Activated naive CD8-positive, alpha-beta T cell treated with anti-CD3 and anti-CD28 coated beads, Interleukin-2, amount 50 U/mL, for 16 hours (primary cell): ENCODE results near the gene WDR54.
"Not testable (repeated sequence)": the region's sequence is repeated elsewhere in the genome, so short reads cannot be mapped to it uniquely, and the experiment has no call there.

Experiments used
- DNase-seq: peaks from one replicate; pipeline ENCODE4 v3.0.0-alpha.2; 2020; ENCODE audit warnings: low read depth, low spot score

The WDR54 gene

DNA sequence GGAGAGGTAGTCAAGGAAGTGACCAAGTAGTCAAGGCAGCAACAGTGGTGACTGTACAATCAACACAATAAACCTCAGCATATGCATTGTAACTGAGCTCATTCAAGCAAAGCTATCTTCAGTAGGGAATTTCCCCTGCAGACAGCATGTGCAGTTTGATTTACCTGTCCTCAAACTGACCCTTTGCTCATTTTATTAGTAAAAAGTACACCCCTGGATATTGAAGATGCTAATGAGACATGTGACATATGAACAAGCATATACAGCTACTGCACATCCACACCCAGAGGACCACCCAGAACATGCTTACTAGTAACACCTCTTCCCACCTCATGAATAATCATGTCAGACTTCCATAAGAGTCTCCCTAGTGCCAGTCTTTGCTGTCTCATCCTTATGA is 15.5 kb upstream of the WDR54 start:
- DNase-seq: no peak

- no peak for DNase-seq
Observed at GRCh38 chr2:74407682-74408081, 13.8 kb upstream of the WDR54 start.

- DNase-seq: no peak
Observed at GRCh38 chr2:74413001-74413698, 8.4 kb upstream of the WDR54 start.

GRCh38 chr2:74414441-74414840 is 7.1 kb upstream of the WDR54 start:
- no peak for DNase-seq

DNA sequence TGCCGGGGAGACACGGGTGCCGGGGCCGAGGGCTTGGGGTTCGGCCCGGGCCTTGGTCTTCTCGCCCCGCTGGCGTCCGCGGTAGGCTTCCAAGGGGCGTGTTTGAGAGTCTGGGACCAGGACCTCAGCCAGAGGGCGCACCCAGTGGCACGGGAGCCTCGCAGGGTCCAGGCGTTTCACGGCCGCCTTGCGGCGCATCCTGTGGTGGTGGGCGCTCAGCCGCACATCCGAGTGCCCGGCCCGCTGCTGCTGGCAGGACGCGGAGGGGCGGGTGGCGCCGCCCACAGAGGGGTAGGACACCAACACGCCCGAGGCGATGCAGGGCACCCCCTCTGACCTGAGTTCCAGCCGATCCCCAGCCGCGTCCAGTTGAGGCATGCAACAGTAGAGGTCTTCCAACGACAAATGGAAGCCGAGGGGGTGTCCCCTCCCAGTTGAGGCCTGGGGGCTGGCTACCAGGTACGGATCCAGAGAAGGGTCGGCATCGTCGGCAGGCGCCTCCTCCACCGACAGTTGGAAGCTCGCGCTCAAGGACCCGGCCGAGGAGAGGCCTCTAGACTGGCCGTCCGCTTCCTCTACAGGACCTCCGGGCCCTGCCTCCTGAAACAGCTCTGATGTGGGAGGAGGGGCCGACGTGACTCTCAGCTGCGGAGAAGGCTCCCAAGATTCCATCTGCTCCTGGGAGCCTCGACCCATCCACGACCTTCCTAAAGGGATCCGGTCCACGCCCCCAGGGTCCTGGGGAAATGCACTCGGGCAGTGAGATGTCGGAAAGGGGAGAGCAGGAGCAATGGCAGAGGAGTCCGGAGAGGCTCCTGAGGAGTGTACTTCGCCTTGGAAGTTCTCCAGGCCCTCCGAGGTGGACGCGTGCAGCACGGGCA is 6.4 kb upstream of the WDR54 start:
- no peak for DNase-seq

DNA sequence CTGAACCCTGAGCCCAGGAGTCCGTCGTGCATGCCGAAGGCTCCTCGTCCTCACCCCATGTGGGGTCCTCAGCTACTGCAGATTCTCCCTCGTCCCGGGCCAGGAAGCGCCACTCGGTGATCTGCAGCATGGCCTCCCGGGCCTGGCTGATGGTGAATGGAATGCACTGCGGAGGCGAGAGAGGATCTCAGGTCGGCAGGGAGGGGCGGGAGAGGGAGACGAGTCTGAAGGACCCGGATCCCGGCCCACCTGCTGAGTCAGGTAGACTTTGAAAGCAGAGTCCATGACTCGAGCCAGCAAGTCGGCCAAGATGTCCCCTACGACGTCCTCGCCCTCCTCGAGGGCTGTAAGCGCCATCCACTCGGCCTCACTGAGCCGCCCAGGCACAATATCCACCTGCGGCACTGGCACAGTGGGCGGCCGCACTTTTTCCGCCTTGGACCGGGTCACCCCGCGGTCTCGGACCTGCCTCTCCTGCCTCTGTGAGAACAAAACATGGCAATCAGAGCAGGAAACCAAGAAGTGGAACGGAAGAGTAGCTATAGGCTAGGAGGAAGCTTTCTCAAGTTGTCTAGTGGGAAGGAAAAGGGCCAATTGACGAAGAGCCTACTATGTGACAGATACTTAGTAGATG is 5.7 kb upstream of the WDR54 start:
- no peak for DNase-seq

DNA sequence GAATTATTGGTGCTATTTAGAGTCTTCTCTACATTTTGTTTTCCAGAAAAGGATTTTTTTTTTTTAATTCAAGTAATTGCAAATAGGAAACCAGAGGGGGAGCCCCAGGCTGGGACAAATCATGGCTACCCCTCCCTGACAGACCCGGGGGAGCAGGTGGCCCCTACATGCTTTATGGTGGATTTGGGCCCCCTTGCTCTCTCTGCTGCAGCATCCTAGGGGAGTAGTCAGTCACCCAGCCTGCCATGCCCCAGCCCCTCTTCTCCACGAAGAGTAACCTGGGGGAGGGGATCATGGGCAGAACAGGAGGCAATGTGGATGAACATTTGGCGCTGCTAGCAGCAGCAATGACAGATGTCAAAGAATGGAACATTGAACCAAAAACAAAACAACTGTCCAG is 4.8 kb upstream of the WDR54 start:
- no peak for DNase-seq

DNA sequence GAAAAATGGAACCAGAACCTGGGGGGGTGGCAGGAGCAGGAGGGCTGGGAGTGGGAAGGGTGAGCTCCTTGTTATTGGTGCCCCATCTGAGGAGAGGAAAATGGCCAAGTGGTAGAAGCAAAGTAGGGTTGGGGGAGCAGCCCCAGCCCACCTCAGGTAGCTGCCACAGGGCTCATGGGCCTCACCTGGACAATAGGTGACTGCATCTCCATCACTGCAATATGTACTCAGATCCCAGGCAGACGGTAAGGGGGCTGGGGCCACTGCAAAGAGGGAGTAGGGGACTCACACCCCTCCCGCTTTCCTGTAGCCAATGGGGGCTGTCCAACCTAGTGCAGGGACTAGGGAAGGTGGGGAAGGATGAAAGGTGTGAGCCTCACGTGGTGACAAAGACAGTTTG is 4.3 kb upstream of the WDR54 start:
- no peak for DNase-seq

- no peak for DNase-seq
Observed at GRCh38 chr2:74417763-74418162, 3.8 kb upstream of the WDR54 start.

- no peak for DNase-seq
Observed at GRCh38 chr2:74418312-74418711, 3.2 kb upstream of the WDR54 start.

DNA sequence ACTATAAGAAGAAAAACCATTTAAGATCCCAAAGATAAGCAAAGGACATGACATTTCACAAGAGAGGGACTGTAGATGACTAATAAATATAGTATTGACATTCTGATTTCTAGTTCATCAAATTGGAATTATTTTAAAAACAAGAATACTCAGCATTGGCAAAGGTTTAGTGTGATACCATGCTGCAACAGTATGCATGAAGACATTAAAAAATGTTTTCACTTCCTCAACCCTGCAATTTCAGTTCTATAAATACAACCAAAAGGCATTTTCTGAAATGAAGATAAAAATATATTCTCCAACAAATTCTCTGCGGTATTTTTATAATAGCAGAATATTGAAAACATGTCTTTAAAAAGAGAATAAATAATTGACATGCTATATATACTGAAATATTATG is 2.2 kb upstream of the WDR54 start:
- no peak for DNase-seq

- DNase-seq: no peak
Observed at GRCh38 chr2:74420006-74420405, 1.5 kb upstream of the WDR54 start.

DNA sequence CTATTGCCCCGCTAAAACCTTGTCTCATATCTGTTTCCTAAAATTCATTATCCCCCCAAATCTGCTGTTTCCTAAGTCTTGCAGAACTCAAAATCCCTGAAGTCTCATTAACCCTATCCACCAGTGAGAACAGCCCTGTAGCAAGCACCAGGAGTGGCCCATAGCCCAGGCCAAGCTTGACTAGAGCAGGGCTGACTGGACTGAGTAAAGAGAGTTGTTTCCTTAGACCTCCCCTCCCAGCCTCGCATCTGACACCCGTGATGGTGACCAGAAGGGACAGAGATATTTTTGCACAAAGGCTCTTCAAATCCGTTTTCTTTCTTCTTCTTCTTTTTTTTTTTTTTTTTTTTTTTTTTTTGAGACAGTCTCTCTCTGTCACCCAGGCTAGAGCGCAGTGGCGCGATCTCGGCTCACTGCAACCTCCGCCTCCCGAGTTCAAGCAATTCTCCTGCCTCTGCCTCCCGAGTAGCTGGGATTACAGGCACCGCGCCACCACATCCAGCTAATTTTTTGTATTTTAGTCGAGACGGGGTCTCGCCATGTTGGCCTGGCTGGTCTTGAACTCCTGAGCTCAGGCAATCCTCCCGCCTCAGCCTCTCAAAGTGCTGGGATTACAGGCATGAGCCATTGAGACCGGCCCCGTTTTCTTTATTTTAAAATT is 957 bp upstream of the WDR54 start:
- DNase-seq: not testable (repeated sequence)

DNA sequence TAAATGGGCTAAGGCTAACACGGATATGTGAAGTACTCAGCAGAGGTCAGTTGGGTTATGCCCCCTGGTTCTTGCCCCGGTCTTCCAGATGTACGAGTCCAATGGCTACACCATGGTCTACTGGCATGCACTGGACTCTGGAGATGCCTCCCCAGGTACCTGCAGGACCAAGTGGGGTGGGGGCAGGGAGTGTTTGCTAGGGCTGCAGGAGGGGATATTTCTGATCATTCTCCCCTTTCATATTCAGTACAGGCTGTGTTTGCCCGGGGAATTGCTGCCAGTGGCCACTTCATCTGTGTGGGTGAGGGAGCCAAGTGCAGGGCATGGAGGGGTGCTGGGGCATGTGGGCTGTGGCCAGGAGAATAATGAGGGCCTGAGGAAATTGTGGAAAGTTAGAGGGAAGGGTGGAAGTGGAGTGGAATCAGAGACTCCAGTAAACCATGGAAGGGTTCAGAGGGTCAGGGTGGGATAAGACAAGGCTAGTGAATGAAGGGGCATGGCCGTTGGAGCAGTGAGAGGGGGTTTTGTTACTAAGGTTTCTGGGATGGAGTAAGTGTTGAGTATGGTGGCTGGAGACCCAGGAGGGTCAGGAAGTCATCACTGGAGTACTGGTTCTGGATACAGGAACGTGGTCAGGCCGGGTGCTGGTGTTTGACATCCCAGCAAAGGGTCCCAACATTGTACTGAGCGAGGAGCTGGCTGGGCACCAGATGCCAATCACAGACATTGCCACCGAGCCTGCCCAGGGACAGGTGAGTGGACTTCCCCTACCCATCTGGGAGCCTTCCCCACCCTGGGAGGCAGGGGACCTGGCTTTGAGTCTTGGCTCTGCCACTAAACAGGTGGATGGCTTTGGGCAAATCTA is 1.9 kb downstream of the WDR54 start:
- no peak for DNase-seq

- no peak for DNase-seq
Observed at GRCh38 chr2:74424139-74424992, 2.8 kb downstream of the WDR54 start.

DNA sequence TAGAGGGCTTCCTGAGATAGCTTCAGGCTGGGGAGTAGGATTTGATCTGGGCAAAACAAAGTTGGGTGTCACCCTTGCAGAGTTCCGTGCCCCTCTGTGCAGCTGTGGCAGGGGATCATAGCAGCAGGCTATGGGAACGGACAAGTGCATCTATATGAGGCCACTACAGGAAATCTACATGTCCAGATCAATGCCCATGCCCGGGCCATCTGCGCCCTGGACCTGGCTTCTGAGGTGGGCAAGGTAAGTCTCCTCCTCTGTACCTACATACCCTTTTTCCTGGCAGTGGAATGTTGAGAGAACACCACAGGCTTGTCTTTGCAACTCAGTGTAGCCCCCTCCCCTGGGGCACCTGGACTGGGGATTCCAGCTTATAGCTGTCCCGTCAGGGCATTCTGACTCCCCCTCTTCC is 3.5 kb downstream of the WDR54 start:
- no peak for DNase-seq

- DNase-seq: no peak
Observed at GRCh38 chr2:74425523-74425922, 4.0 kb downstream of the WDR54 start.

DNA sequence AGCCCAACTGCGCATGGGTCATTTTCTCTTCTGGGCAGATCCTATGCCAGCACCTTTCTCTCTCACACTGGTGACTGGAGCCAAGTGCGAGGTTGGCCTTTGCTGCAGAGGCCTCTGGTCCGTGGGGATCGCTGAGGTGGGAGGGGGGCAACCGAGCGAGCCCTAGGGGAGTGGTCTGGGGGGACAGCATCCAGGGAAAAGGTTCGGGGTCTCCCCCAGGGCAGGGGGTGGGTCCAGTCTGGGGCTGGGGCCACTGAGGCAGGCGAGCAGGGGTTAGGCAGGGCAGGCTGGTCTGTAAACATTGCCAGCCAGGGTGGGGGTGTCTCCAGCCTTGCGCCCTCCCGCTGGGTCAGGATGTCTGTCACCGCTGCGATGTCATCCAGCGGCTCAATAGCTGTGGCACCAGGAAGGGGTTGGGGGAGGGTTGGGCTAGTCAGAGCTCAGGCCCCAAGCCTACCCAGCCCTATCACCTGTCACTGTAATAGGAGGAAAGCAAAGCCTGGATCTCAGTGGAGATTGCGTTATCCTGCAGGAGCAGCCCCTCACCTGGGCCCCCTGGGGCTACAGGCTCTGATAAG is 4.7 kb downstream of the WDR54 start:
- no peak for DNase-seq

DNA sequence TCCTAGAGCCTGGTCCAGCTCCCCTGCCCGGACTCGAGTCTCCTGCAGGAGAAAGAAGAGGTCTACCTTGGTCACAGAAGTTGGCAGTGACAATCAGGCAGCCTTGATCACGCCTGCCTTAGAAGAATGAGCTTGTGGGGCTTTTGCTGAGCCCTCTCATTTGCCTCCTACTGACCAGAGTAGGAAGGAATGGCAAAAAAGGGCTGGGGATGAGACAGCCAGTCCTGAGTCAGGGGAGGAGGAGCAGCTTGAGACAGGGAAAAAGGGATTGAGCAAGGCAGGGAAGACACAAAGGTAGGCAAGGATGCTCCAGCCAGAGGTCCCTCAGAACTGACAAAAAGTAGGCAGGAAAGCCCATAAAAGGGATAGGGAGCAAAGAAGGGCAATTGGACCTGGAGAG is 6.0 kb downstream of the WDR54 start:
- DNase-seq: no peak

- DNase-seq: no peak
Observed at GRCh38 chr2:74428675-74429074, 7.1 kb downstream of the WDR54 start.
